MM.1S (cell line): Measurements from ENCODE around the gene MACROD2.

Experiments
- CTCF ChIP-seq: fragments of 300-600 bp; sonication (generic); IDR thresholded peaks from 2 replicates; pipeline ENCODE4 v1.5.1; 2016; ENCODE audit warnings: antibody characterized with exemption, low read length, mixed read lengths
- EZH2 ChIP-seq: fragments of 300-600 bp; sonication (generic); optimal IDR thresholded peaks from 2 replicates; pipeline ENCODE3; 2017; ENCODE audit warnings: low read depth, mild to moderate bottlenecking, antibody characterized with exemption, low read length, mixed read lengths
- EZH2phosphoT487 ChIP-seq: fragments of 300-600 bp; sonication (generic); IDR thresholded peaks from 2 replicates; pipeline ENCODE4 v1.6.1; 2018; ENCODE audit warnings: antibody characterized with exemption, low read length

GRCh38 chr20:14189794-14190402 lies 194.6 kb downstream of the MACROD2 start:
- peak; percentile 50 for TF ChIP-seq CTCF
- no peak for TF ChIP-seq EZH2
- TF ChIP-seq EZH2phosphoT487, result no peak
